CD4-positive, alpha-beta T cell treated with Interleukin-4 for 1 hour (primary cell): ENCODE data around the gene B4GALT1.

Experiments used
- DNase-seq, 2 donors: peaks; one replicate each; pipeline ENCODE4 v3.0.0-alpha.2; 2020 to 2022

Gene B4GALT1, protein sequence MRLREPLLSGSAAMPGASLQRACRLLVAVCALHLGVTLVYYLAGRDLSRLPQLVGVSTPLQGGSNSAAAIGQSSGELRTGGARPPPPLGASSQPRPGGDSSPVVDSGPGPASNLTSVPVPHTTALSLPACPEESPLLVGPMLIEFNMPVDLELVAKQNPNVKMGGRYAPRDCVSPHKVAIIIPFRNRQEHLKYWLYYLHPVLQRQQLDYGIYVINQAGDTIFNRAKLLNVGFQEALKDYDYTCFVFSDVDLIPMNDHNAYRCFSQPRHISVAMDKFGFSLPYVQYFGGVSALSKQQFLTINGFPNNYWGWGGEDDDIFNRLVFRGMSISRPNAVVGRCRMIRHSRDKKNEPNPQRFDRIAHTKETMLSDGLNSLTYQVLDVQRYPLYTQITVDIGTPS

DNA sequence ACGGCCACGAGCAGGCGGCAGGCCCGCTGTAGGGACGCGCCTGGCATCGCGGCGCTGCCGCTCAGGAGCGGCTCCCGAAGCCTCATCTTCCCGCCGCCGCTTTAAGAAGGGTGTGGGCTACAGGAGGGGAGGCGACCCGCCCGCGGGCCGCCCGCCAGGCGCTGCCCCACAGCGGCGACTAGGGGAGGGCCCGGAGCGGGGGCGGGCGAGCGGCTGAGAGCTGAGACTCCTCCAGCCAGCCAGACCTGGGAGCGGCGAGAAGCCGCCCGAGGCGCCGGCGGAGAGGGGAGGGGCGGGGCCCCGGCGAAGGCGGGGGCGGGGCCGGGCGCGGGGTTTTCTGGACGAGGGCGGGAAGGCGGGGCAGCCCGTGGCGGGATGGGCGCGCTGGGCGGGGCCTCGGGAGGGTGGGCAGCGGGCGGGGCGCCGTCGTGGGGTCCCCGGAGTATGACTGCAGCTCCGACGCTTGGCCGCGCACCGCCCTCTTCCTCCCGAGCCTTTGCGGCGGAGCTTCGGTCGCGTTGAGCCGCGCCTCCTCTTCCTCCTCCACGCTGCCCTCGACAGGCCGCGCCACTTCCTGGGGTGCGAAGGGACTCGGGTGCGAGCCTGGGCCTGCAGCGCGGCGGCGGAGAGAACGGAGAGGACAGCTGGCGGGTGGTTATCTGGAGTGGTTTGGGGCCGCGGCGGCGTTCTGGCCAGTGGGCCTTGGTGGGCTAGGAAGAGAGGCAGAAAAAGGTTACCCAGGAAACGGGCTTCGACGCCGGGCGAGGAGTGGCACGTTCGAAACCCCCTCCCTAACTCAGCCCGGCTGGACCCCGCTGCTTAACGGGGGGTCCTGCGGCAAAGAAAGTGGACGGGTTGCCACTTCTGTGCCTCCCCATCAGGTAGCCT lies at the start of gene B4GALT1:
TSS of gene B4GALT1 (minus strand) at position 253 of the 888 bp plus-strand sequence. CDS start at position 86, 167 bp downstream.
- DNase-seq, result peak; percentile 96 to 97

DNA sequence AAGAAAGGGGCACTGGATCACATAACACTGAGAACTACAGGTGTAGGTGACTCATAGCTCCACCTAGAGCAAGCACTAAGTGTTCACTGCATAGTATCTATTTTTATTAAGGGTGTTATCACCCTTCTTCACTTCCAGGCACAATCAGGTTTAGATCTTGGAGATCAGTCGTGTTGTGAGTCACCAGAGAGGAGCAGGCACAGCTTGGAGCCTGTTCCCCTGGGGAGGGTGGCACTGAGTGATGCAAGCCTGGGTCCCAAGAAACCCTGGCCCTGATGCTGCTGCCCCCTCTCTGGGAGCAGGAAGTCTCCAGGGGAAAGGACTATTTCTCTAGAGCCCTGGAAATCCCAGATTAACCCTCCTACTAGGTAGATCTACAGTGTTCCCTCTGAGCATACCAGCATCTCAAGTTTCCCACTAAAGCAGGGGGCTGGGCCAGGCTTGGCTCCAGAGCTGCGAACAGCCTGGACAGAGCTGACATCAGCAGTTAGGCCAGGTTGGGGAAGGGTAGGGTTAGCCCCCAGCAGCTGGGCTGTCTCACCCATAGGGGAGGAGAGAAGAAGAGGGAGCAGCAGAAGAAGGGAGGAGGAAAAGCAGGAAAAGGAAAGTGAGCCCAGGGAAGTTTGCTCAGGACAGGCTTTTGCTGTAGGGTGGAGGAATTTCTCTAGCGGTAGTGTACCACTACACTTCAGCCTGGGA lies 44.7 kb upstream of the B4GALT1 start:
- no peak for DNase-seq

DNA sequence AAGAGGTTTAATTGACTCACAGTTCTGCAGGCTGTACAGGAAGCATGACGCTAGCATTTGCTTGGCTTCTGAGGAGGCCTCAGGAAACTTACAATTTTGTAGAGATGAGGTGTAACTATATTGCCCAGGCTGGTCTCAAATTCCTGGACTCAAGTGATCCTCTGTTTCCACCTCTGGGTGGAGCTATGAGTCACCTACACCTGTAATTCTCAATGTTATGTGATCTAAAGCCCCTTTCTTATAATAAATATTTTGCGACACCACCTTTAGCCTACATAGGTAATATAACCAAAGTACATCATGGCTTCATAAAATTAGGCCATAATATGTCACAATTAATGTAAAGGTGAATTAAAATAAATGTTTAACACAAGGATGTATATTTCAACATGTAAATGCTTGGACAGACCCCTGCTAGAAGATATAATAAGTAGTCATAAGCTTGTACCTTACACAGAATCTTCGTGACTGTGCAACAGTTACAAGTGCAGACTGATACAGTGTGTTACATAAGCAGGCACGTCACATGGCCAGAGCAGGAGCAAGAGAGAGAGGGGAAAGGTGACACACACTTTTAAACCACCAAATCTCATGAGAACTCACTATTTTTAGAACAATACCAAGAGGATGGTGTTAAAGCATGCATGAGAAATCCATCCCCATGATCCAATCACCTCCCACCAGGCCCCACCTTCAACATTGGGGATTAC lies 43.0 kb upstream of the B4GALT1 start:
- no peak for DNase-seq

DNA sequence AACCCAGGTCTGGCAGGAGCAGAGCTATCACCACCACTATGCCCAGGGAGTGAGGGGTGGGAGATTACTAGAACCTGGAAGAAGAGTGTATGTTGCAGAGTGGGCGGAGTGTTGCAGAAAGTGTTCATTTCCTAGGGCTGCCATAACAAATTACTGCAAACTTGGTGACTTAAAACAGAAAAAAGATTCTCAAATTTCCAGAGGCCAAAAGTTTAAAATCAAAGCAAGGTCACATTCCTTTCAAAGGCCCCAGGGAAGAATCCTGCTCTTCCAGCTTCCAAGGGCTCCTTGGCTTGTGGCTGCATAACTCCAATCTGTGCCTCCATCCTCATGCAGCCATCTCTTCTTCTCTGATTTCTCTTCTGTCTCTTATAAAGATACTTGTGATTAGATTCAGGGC lies 42.3 kb upstream of the B4GALT1 start:
- no peak for DNase-seq

DNA sequence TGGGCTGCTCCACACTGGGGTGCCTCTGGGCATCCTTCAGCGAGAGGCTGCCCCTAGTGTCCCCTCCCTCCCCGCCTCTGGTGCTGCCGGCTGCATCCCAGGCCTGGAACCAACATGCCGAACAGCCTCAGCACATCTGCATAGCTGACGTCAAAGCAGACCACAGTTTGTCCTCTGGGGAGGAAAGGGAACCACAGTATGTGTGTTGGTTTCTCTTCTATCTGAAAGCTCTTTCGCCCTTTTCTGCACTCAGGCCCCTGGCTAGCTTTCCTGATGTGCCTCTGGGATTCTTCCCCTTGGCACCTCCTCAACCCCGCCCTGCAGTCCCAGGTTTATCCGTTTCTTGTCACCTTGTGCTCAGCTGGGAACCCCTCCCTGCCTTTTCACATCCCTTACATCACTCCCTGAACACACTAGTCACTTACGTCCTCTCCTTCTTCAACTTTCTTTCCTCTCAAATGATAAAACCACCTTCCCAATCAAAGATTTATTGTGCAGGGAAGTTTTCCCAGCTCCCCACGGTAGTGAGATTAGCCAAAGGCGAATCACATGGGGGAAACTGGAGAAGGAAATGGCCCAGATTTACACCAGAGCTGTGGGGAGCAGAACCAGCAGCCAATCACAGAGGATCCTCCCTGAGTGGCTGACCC lies 35.5 kb upstream of the B4GALT1 start:
- peak; percentile 26 to 70 for DNase-seq

DNA sequence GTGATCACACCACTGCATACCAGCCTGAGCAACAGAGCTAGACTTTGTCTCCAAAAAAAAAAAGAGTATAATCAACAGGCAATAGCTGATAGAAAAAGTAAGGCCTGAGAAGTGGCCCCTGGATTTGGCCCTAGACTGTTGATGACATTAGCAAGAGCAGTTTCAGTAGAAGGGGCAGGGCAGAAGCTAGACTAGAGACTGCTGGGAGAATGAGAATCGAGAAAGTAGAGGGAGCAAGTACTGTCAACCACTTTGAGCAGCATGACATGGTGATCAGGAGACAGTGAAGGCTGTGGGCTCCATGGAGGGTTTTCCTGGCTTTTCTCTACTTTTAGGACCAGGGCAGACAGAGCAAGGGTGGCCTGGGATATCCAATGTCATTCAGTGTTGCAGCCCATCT lies 34.9 kb upstream of the B4GALT1 start:
- no peak for DNase-seq

DNA sequence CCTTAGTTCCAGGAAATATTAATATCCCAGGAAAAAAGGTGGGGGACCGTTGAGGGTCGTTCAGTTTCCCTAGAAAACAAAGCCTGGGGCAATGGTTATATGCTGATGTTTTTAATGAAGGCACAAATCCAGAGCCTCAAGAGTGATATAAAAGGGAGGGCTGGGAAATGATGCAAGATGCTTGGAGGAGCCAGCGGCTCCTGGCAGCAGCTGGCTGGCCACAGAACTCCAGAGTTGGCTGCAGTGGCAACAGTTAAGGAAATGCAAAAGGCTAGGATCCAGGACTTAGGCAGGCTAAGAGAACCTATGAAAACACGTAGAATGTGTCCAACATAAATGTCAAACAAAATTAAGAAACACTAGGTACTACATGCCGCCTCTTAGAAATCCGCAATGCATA lies 31.0 kb upstream of the B4GALT1 start:
- DNase-seq, result no peak

DNA sequence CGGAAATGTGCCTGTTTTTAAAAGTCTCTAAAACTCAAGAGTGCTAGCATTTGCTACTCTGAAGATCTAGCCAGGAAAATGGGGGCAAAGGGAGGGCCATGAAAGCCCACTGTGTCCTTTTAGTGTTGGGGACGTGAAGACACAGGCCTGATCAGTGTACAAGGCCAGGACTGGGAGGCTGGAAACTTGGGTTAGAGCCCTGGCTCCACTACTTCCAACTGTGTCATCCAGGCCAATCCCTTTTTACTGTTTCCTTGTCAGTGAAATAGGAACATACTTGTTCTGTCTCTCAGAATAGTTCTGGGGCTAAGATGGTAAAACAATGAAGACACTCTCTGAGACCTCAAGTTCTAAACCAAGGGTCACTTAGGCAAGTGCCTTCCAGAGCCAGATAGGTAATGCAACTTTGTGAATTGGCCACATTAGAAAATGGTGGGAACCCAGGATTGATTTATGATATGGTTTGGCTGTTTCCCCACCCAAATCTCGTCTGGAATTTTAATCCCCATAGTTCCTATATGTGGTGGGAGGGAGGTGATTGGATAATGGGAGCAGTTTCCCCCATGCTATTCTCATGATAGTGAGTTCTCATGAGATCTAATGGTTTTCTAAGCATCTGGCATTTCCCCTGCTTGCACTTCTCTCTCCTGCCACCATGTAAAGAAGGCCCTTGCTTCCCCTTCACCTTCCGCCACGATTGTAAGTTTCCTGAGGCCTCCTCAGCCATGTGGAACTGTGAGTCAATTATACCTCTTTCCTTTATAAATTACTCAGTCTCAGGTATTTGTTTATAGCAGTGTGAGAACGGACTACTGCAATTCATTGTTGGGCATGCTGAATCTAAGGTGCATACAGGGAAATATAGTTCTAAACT lies 30.4 kb upstream of the B4GALT1 start:
- DNase-seq, result no peak

DNA sequence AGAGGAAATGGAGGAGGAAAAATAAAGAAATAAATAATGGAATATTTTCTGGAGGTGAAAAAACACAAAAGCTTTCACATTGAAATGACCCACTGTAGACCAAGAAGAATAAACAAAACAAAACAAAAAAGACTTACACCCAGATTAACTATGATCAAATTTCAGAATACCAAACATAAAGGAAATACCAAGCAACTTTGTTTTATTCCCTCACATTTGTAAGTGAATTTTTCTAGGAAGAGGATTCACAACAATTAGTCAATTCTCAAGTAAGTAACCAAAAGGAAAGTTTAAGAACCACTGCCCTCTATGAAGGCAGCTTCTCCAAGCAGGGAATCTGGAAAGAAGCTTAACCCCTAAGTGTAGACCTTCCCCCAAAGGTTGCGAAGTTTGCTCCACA lies 29.6 kb upstream of the B4GALT1 start:
- no peak for DNase-seq

DNA sequence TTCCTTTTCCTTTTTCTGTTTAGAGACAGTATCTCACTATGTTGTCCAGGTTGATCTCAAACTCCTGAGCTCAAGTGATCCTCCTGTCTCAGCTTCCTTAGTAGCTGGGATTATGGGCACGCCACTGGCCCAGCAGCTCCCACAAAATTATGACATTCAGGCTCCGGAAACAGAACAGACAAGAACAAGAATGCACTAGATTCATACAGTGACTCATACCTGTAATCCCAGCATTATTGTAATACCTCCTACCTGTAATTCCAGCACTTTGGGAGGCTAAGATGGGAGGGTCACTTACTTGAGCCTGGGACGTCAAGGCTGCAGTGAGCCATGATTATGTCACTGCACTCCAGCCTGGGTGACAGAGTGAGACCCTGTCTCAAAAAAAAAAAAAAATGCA lies 26.7 kb upstream of the B4GALT1 start:
- DNase-seq, result no peak

DNA sequence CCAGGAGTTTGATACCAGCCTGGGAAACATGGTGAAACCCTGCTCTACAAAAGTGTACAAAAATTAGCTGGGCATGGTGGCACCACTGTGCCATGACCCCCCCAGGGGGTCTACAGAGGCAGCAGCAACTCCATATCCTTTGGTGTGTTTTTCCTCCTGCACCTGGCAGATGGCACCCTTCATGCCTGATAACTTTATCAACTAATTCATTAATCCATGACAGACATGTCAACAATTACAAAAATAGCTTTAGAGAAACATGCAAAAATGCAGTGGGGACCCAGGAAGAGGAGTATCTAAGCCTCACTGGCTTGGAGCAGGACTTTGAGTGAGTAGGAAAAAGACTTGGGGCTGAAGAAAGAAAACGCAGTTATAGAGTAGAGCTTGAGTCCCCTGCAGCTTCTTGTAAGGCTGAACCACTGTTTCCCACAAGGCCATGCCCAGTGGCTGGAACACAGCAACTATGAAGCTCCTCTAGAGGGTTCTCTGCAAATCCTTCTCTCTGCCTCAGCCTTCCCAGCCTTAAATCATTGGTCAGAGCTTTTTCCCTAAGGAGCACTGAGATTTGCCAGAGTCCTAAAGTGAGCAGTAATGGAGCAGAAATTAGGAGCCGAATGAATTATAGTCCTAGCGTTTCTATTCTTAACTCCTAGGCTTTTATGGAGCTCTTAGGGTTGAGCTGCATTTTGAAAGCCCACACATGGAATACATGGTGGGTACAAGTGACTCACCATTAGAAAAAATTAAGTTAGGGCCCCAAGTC lies 25.5 kb upstream of the B4GALT1 start:
- no peak for DNase-seq

DNA sequence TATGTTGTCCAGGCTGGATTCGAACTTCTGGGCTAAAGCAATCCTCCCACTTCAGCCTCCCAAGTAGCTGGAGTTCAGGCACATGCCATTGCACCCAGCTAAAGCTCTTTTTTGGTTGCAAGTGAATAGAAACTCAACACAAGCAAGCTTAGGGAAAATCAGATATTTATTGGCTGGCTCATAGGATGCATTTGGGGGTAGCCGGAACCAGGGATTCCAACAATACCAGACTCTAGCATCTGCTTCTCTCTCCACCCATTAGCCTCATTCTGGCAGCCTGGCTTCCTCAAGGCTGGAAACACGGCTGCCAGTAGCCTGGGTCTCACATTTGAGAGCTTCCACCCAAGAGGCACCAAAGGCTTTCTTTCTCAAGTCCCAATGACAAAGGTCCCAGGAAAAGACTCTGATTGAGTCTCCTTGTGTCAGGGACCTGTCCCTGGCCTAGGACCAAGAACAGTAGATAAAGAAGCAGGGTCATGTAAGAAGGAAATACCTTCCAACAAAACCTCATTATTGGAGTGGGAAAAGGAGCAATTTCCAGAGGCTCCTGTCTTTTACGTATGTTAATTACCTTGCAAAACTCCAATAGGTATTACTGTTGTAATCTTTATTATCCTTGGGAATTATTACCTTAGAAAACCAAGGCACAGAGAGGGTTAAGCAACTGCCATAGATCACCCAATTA lies 23.0 kb upstream of the B4GALT1 start:
- no peak for DNase-seq

DNA sequence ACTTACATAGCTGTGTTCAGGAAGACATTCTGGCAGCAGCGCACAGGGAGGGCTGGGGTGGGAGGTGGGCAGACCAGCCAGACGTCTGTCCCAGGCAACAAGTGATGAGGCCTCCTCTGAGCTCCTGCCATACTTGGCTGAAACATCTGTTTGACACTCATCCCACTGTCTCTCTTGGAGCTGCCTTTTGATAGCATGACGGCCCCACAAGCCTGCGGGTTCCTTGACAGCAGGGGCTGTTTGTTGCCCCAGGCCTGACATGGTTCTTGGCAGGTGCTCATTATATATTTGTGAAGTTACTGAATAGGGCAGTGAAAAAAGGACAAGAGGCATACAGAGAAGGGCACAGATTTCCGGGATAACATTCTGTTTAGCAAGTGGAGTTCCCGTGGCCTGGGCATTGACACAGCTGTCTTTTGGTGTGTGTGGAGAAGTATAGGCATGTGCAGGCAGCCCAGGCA lies 22.2 kb upstream of the B4GALT1 start:
- no peak for DNase-seq

DNA sequence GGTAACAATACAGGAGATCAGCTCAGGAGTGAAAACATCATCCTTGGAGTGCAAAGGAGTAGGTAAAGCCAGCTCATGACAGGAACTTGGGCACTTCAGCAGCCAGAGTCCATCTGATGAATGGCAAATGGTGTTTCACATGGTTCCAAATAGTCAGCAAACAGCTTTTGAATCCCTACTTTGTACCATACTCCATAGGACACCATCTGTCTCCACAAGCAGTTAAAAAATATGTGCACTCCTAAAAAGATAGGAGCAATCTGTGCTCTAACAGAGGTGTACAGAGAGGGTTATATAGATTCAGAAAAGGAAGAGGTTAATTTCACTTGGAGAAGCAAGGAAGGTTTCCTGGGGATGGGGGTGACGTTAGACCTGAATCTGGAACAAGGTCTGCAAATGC lies 21.6 kb upstream of the B4GALT1 start:
- DNase-seq, result no peak

DNA sequence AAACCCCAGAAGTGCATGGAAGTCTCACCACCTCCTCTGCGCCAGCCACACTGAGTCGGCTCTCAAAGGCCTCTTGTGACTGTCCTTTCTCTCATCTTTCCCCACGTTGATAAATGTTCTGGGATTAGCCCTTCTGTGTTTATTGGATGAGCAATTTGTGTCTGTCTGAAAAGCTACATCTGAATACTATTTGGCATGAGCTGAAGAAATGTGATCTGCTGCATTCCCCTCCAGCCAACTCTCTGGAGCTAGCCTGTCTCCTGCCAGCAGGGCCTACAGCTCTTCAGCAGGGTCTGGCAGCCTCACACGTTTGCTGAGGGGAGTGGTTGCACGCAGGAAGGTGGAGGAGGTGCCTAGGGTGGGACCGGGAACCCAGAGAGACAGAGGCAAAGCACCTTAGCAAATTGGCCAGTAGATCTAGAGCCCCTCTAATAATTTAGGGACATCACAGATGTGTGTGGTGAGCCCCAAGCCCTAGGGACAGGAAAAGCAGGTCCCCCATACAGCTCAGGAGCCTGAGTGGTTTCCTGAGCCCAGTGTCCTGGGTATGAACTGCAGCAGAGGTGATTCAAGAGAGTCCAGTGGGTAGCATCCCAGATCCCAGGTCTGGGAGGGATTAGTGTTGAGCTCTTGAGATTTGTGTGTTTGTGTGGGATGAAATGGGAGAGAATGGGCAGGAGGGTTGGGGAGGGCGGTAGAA lies 20.5 kb upstream of the B4GALT1 start:
- no peak for DNase-seq

DNA sequence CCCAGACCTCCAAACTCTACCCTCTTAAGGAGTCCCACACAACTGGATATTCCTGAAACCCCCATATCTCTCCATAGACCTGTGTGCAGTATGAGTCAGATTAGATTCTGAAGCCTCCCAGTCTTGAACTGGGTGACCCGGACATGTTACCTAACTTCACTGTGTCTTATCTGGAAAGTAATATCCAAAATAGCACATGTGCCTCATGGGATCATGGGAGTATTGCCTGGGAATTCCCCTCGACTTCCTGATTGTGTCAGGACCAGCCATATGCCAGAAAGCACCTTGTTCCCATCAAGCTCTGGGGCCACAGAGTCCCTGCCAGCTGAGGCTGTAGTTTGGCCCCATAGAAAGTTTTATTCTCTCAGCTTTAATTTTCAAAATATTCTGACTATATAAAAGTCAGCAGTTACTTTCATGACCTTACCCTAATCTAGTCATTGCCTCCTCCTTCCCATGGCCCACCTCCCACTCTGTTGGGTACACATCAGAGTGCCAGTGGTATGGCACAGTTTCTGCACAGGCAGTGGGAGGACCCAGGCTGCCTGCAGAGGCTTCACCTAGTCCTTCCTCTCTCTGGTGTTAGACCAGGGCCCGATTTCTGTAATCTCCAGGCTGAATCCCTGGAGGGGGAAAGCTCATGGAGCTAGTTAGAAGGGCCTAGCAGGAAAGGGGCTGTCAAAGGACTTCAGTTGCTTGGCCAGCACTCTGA lies 19.5 kb upstream of the B4GALT1 start:
- no peak for DNase-seq

DNA sequence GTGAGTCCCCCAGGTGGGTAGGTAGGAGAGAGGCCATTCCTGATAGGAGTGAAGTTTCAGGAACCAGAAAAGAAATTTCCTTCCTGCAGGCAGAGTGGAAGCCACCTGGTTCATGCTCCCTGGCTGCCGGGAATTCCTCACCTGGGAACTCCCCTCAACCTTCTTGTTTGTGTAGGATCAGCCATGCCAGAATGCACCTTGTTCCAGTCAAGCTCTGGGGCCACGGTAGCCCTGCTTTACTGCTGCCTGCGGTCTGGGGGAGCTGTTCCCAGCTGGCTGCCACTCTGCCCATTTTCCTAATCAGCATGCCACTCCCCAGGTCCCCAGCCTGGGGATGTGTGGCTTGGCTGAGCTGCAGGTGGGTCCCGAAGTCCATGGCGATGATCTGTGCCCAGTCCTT lies 18.7 kb upstream of the B4GALT1 start:
- no peak for DNase-seq

DNA sequence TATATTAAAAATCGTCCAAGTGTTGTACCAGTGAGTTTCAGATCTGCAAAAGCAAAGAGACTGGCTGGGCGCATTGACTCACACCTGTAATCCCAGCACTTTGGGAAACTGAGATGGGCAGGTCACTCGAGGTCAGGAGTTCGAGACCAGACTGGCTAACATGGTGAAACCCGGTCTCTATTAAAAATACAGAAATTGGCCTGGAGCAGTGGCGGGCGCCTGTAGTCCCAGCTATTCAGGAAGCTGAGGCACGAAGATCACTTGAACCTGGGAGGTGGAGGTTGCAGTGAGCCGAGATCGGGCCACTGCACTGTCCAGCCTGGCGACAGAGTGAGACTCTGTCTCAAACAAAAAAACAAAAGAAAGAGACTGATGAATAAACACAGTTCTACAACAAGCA lies 18.3 kb upstream of the B4GALT1 start:
- DNase-seq, result no peak
